GM23338 (cell line): ENCODE data around the gene DGKG. TPM values are rescaled to one million over a fixed set of nuclear protein-coding genes. Genes with fewer than 3 reads are reported as not detected.

Source experiments
- ATAC-seq: fragments of 200-7000 bp; cut with Tn5 transposase; 3 replicates; pipeline ENCODE4 v1.9.1; 2020
- DNase-seq: peaks from one replicate; pipeline ENCODE4 v3.0.0-alpha.2; 2015; ENCODE audit warnings: low spot score
- H2AFZ ChIP-seq: fragments of 200-600 bp; sonication (generic); 2 replicates; pipeline ENCODE4 v1.8.0; 2016; ENCODE audit warnings: antibody characterized with exemption, mild to moderate bottlenecking, moderate library complexity
- H3F3A ChIP-seq: fragments of 200-600 bp; sonication (generic); replicated peaks from 2 replicates; pipeline ENCODE4 v1.8.0; 2017; ENCODE audit warnings: antibody characterized with exemption, mixed run types, low read depth
- H3K27ac ChIP-seq: fragments of 200-600 bp; sonication (generic); 2 replicates; pipeline ENCODE4 v1.6.1; 2016; ENCODE audit warnings: low read depth
- H3K27me3 ChIP-seq: fragments of 200-600 bp; sonication (generic); 2 replicates; pipeline ENCODE4 v1.8.0; 2016; ENCODE audit warnings: mild to moderate bottlenecking, mixed run types, moderate library complexity; ENCODE audit not compliant: insufficient read depth
- H3K36me3 ChIP-seq: fragments of 200-600 bp; sonication (generic); 2 replicates; pipeline ENCODE4 v1.8.0; 2016; ENCODE audit warnings: mild to moderate bottlenecking; ENCODE audit not compliant: insufficient read depth
- H3K4me1 ChIP-seq: fragments of 200-600 bp; sonication (generic); 2 replicates; pipeline ENCODE4 v1.8.0; 2016; ENCODE audit warnings: mild to moderate bottlenecking, moderate library complexity; ENCODE audit not compliant: insufficient read depth
- H3K4me2 ChIP-seq: fragments of 200-600 bp; sonication (generic); 2 replicates; pipeline ENCODE4 v1.7.1; 2017; ENCODE audit warnings: mixed run types
- H3K4me3 ChIP-seq: fragments of 200-600 bp; sonication (generic); 2 replicates; pipeline ENCODE4 v1.6.1; 2016; ENCODE audit warnings: mixed run types
- H3K79me2 ChIP-seq: fragments of 200-600 bp; sonication (generic); replicated peaks from 2 replicates; pipeline ENCODE4 v1.8.0; 2017; ENCODE audit warnings: mild to moderate bottlenecking; ENCODE audit not compliant: insufficient read depth
- H3K9me2 ChIP-seq: fragments of 200-600 bp; sonication (generic); 2 replicates; pipeline ENCODE4 v1.8.0; 2017; ENCODE audit not compliant: insufficient read depth
- H4K20me1 ChIP-seq: fragments of 200-600 bp; sonication (generic); replicated peaks from 2 replicates; pipeline ENCODE4 v1.8.0; 2017; ENCODE audit warnings: mild to moderate bottlenecking; ENCODE audit not compliant: insufficient read depth
- H3K27ac Mint-ChIP-seq: 2 replicates; pipeline ENCODE4 v1.8.0; 2020; ENCODE audit warnings: inconsistent platforms, mild to moderate bottlenecking, moderate library complexity, mixed read lengths
- H3K27me3 Mint-ChIP-seq: 3 replicates; pipeline ENCODE4 v1.8.0; 2022; ENCODE audit warnings: low read depth, mild to moderate bottlenecking, moderate library complexity, mixed read lengths, inconsistent platforms; ENCODE audit not compliant: insufficient read depth, poor library complexity
- H3K36me3 Mint-ChIP-seq: 3 replicates; pipeline ENCODE4 v1.8.0; 2021; ENCODE audit warnings: low read depth, mild to moderate bottlenecking, inconsistent platforms, moderate library complexity, mixed read lengths
- H3K4me1 Mint-ChIP-seq: 3 replicates; pipeline ENCODE4 v1.8.0; 2020; ENCODE audit warnings: mild to moderate bottlenecking, inconsistent platforms, mixed read lengths
- H3K4me3 Mint-ChIP-seq: 3 replicates; pipeline ENCODE4 v1.8.0; 2021; ENCODE audit warnings: moderate library complexity, mild to moderate bottlenecking, inconsistent platforms, mixed read lengths
- H3K9me3 Mint-ChIP-seq: 3 replicates; pipeline ENCODE4 v1.8.0; 2020; ENCODE audit warnings: moderate library complexity, mild to moderate bottlenecking, inconsistent platforms, mixed read lengths
- CTCF ChIP-seq, 2 experiments: fragments of 200-600 bp in 1 of 2; sonication (generic) in 1 of 2; conservative IDR thresholded peaks; 2 replicates each; pipeline versions ENCODE4 v1.5.1 to v1.6.1; 2016 to 2017; ENCODE audit warnings: antibody characterized with exemption in 2 of 2, low read depth in 2 of 2, mild to moderate bottlenecking in 2 of 2, moderate library complexity in 1 of 2
- EZH2 ChIP-seq: fragments of 200-600 bp; sonication (generic); IDR thresholded peaks from one replicate; pipeline ENCODE4 v1.8.0; 2017; ENCODE audit warnings: antibody characterized with exemption, mild to moderate bottlenecking, low read depth; ENCODE audit not compliant: unreplicated experiment
- EZH2phosphoT487 ChIP-seq: fragments of 200-600 bp; sonication (generic); IDR thresholded peaks from one replicate; pipeline ENCODE4 v1.8.1; 2018; ENCODE audit warnings: antibody characterized with exemption; ENCODE audit not compliant: unreplicated experiment
- NANOG ChIP-seq: IDR thresholded peaks from 2 replicates; pipeline ENCODE4 v1.6.1; 2016; ENCODE audit warnings: antibody characterized with exemption, borderline replicate concordance
- POLR2AphosphoS5 ChIP-seq: IDR thresholded peaks from 2 replicates; pipeline ENCODE4 v1.6.1; 2016; ENCODE audit warnings: antibody characterized with exemption, low read depth
- REST ChIP-seq: IDR thresholded peaks from one replicate; pipeline ENCODE4 v1.6.1; 2018; ENCODE audit warnings: antibody characterized with exemption; ENCODE audit not compliant: unreplicated experiment
- ZNF331 ChIP-seq: fragments of 250-450 bp; sonication (Bioruptor Pico); IDR thresholded peaks from 2 replicates; pipeline ENCODE4 v1.5.0; 2020; ENCODE audit warnings: low read depth, mild to moderate bottlenecking, moderate library complexity
- polyA plus RNA-seq: library from polyadenylated mRNA; unstranded; fragments of >200 nt; fragmentation: Nextera tagmentation; extraction: Ambion mirVana; gene quantifications from 2 replicates; pipeline ENCODE4 v1.2.1, GENCODE V29; 2016
- total RNA-seq: library from RNA; depleted of rRNA; stranded (reverse); fragments of >200 nt; shearing (Covaris generic); gene quantifications from 2 replicates; pipeline ENCODE4 v1.2.3, GENCODE V29; 2014

Gene DGKG
- total and polyA plus RNA-seq, 2 experiments from 2014 or later, result 0.14 to 0.31 TPM

- TF ChIP-seq CTCF (conservative IDR thresholded peaks at IDR 0.05; ENCODE audit: low read depth in 2 of 2), result no peak
- no peak for TF ChIP-seq EZH2
- no peak for TF ChIP-seq EZH2phosphoT487
- TF ChIP-seq POLR2AphosphoS5, result no peak
- no peak for TF ChIP-seq REST
Measured at GRCh38 chr3:186108106-186108940, 253.7 kb downstream of the DGKG start (continued).

GRCh38 chr3:186107215-186108105, 254.6 kb downstream of the DGKG start:
- Histone ChIP-seq H3K4me1 (peaks cover 41% of the 10 kb centered on the region), H3K9me2 (no peaks in the 10 kb centered on the region), H4K20me1 (0 out of 2 replicates have a peak, but pooled peaks cover 12% of the 10 kb centered on the region), H3K36me3 (0 out of 2 replicates have a peak, but pooled peaks cover 3% of the 10 kb centered on the region), H2AFZ (0 out of 2 replicates have a peak overlapping the region, but pooled peaks have one; percentile 53), H3F3A (peaks cover 9% of the 10 kb centered on the region), H3K4me2 (peak overlapping the region; percentile 95), H3K4me3 (peak overlapping the region; percentile 87), H3K27ac (peak overlapping the region; percentile 82), H3K79me2 (peaks cover 30% of the 10 kb centered on the region), H3K27me3 (peaks cover 50% of the 10 kb centered on the region)
- peak overlapping the region; percentile 95 for H3K27ac Mint-ChIP-seq
- H3K36me3 Mint-ChIP-seq, result peaks cover 28% of the 10 kb centered on the region
- no peaks in the 10 kb centered on the region; the same call in 2 of the 3 replicates for H3K9me3 Mint-ChIP-seq
- peak overlapping the region; percentile 94 for H3K4me3 Mint-ChIP-seq
- peaks cover 36% of the 10 kb centered on the region for H3K27me3 Mint-ChIP-seq
- DNase-seq (peak; percentile 88), ATAC-seq (peak; percentile 41)
- H3K4me1 Mint-ChIP-seq, result peaks cover 49% of the 10 kb centered on the region
- TF ChIP-seq ZNF331 (CRISPR knock-in tag) (no peak), CTCF (conservative IDR thresholded peaks at IDR 0.05; ENCODE audit: low read depth in 2 of 2) (no peak), NANOG (no peak)
